Stimulated activated CD8-positive, alpha-beta memory T cell treated with anti-CD3 and anti-CD28 coated beads, Interleukin-4, amount 100 ng/mL, for 48 hours (primary cell): ENCODE data around the gene BLVRB.
"Not testable (repeated sequence)": the region's sequence is repeated elsewhere in the genome, so short reads cannot be mapped to it uniquely, and the experiment has no call there.

Source experiments
- DNase-seq: peaks from one replicate; pipeline ENCODE4 v3.0.0-alpha.2; 2020

Gene BLVRB

DNA sequence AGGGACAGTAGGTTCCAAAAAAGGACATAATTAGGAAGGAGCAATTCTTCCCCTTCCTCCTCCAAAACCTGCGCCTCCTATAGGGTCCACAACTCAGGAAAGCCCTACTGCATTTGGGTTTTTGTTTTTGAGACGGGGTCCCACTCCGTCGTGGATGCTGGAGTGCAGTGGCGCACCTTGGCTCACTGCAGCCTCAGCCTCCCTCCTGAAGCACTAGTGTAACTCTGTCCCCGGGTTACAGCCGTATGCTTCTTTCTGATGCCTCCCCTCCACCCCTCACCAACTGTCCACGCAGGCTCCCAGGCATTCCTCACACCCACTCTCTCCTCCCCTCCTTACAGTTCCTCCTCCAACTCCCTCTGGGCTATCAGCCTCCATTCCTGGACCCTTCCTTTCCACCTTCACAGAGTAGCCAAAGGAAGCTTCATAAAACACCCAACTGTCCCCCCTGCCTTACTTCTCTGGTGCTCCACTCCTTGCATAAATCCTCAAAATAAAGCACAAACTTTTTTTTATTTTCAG, 19.2 kb downstream of the BLVRB start:
- DNase-seq: no peak

GRCh38 chr19:40445780-40446262, 19.7 kb downstream of the BLVRB start:
- no peak for DNase-seq

GRCh38 chr19:40444825-40445312, 20.7 kb downstream of the BLVRB start:
- DNase-seq: no peak

- peak; percentile 97 for DNase-seq
These were observed 21.3 kb downstream of the BLVRB start, which contains the start of gene SERTAD3 for GRCh38 chr19:40444000-40444824. SERTAD3 (minus strand) TSS chr19:40444335; CDS start chr19:40442080, 2,255 bp downstream.

- DNase-seq: peak; percentile 98
These were observed 22.2 kb downstream of the BLVRB start for GRCh38 chr19:40443131-40443999.

- DNase-seq: peak; percentile 44
These were observed 23.0 kb downstream of the BLVRB start for GRCh38 chr19:40442328-40443130.

DNA sequence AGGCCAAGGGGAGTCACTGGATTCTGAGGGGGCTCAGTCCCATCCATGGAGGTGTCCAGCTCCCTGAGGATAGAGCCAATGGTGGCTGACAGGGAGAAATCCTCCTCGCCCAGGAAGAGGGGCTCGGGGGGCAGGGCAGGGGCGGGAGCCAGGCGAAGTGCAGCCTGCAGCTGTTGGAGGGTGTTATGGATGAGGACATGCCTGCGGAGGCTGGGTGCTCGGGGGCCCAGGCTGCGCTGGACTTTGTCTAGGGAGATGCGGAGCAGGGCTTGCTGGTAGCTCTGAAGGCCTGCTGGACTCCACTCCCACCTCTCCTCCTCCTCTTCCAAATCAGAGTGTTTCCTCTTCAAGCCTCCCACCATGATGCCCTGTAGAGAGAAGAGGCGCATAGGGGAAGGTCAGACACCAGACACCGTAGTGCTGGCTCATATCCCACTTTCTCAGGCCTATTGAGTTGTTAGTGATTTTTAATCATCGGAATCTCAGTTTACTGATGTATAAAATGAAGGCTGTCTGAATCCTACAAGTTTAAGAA, 23.8 kb downstream of the BLVRB start:
- DNase-seq: no peak

GRCh38 chr19:40438284-40438683, 27.3 kb downstream of the BLVRB start:
- DNase-seq: no peak

- peak; percentile 55 for DNase-seq
These were observed 31.9 kb downstream of the BLVRB start for GRCh38 chr19:40433391-40434216.

DNA sequence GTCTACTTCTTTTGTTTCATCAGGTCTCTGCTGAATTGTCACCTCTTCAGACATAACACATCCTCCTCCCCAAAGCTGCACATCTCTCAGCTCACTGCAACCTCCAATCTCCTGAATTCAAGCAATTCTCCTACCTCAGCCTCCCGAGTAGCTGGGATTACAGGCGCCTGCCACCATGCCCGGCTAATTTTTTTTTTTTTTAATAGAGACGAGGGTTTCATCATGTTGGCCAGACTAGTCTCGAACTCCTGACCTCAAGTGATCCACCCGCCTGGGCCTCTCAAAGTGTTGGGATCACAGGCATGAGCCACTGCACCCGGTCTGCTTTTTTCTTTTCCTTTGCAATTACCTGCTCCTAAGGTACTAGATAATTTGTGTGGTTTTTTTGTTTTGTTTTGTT, 32.8 kb downstream of the BLVRB start:
- DNase-seq: not testable (repeated sequence)

DNA sequence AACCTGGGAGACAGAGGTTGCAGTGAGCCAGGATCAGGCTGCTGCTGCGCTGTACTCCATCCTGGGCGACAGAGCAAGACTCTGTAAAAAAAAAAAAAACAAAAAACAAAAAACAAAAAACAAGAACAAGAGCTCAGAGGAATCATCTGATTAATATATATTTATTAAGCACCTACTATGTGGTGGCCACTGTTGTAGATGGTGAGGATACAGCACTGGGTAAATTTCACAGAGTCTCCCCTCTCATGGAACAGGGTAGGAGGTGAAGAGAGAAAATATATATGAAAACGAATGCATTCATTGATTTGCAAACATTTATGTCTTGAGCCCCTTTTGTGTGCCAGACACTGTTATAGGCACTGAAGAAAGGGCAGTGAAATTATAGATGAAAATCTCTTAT, 33.8 kb downstream of the BLVRB start:
- no peak for DNase-seq

GRCh38 chr19:40430242-40430641, 35.3 kb downstream of the BLVRB start:
- DNase-seq: not testable (repeated sequence)

GRCh38 chr19:40428197-40428596, 37.3 kb downstream of the BLVRB start:
- DNase-seq: not testable (repeated sequence)

GRCh38 chr19:40425450-40426287, 39.9 kb downstream of the BLVRB start, which contains the start of gene SERTAD1:
SERTAD1 (minus strand) TSS chr19:40425992; CDS start chr19:40423546, 2,446 bp downstream.
- peak; percentile 100 for DNase-seq

GRCh38 chr19:40424637-40425449, 40.7 kb downstream of the BLVRB start:
- no peak for DNase-seq

DNA sequence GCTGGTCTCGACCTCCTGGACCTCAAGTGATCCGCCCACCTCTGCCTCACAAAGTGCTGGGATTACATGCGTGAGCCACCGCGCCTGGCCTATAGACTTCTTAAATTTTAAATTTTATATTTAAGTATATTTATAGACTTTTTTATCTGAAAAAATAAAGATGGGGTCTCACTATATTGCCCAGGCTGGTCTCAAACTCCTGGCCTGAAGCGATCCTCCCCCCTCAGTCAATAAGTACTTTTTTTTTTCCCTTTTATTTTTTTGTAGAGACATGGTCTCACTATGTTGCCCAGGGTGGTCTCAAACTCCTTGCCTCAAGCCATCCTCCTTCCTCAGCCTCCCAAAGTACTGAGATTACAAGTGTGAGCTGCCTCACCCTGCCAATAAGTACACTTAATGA, 41.6 kb downstream of the BLVRB start:
- no peak for DNase-seq

DNA sequence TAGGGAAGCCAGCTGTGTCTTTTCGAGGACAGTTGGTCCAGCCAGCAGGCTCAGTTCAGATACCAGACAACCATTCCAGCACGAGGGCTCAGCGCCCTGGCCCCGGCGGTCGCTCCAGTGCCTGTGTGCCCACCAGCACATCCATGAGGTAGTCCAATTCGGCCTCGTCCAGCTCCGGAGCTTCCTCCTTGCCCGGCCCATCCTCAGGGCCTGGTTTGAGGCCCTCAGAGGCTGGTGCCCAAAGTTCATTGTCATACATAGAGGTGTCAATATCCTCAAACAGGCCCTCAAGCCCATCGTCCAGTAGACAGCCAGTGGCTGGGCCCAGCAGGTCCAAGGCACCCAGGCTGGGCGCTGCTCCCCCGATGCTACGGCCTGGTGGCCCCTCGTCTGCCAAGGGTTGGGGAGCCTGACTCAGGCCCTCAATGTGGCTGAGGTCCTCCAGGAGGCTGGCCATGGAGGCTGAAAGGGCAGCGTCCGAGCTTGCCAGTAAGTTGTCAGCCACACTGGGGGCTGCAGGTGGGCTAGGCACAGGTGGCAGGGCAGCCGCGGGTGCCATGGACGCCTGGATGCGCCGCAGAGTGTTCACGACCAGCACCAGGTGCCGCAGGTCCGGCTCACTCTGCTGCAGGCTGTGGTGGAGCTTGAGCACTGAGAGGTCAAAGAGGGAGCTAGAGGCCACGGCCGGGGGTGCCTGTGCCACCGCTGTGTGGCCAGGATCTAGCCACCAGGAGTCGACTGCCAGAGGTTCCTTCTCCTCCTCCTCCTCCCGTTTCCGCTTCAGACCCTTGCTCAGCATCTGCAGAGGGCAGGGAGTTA, 42.6 kb downstream of the BLVRB start:
- DNase-seq: no peak
